HCT116 (cell line): ENCODE data around the gene POLD2. TPM values are rescaled to one million over a fixed set of nuclear protein-coding genes. Genes with fewer than 3 reads are reported as not detected.
A peak's percentile ranks its signal among the peaks of the same experiment; 100 is the strongest.

Experiments
- ATAC-seq: fragments of 200-7000 bp; cut with Tn5 transposase; 2 replicates; pipeline ENCODE4 v1.9.1; 2020; ENCODE audit warnings: mild to moderate bottlenecking, moderate library complexity
- BruUV-seq: library from RNA; stranded (reverse); fragments of 400-500 nt; replicated peaks from 2 replicates; lab custom pipeline; 2021; lab: Mats Ljungman, UMichigan
- CTCF ChIA-PET: fragments of 300-600 bp; sonication (Branson Sonifier 250); formaldehyde crosslinking; loops from one replicate; lab custom pipeline; 2021; ENCODE audit warnings: antibody characterized with exemption; lab: Charles Lee
- POLR2A ChIA-PET: fragments of 300-600, 350-600 bp; sonication (Branson Sonifier 250); formaldehyde crosslinking; loops from one replicate; lab custom pipeline; 2021; ENCODE audit warnings: antibody characterized with exemption; lab: Charles Lee
- RAD21 ChIA-PET, 2 experiments: fragments of 300-600 bp; sonication (Branson Sonifier 250); formaldehyde crosslinking; loops; one replicate each; lab custom pipeline; 2023; ENCODE audit warnings: low total read pairs in 2 of 2; ENCODE audit not compliant: uncharacterized antibody in 2 of 2, unreplicated experiment in 2 of 2, low non-redundant PET in 1 of 2; lab: Charles Lee
- DNase-seq: peaks from one replicate; pipeline ENCODE4 v3.0.0-alpha.2; 2010; ENCODE audit warnings: low read depth, low spot score
- H2AFZ ChIP-seq: fragments of 200-600 bp; shearing (Covaris generic), sonication (generic); 2 replicates; pipeline ENCODE4 v1.6.1; 2017; ENCODE audit warnings: low read depth, mixed run types, mixed read lengths, antibody characterized with exemption, low read length; ENCODE audit not compliant: poor library complexity, severe bottlenecking
- H3K27ac ChIP-seq: 2 replicates; pipeline ENCODE4 v1.5.1; 2012; ENCODE audit warnings: low read depth, low read length
- H3K27me3 ChIP-seq: fragments of 200-600 bp; sonication (generic); 2 replicates; pipeline ENCODE4 v1.6.1; 2016; ENCODE audit warnings: mixed run types, low read length, mixed read lengths; ENCODE audit not compliant: insufficient read depth
- H3K36me3 ChIP-seq, 2 experiments: fragments of 200-500 bp in 1 of 2; fragments of 200-600 bp in 1 of 2; sonication (Bioruptor generic) in 1 of 2; sonication (generic) in 1 of 2; 2 replicates each; pipeline versions ENCODE4 v1.5.1 to v1.6.1; 2014 to 2016; ENCODE audit warnings: low read length in 2 of 2, inconsistent platforms in 1 of 2, mixed read lengths in 1 of 2, mixed run types in 1 of 2; ENCODE audit not compliant: insufficient read depth in 2 of 2, control insufficient read depth in 1 of 2
- H3K4me1 ChIP-seq, 2 experiments: fragments of 200-600 bp in 1 of 2; sonication (generic) in 1 of 2; 2 replicates each; pipeline versions ENCODE4 v1.5.1 to v1.6.1; 2012 to 2017; ENCODE audit warnings: low read length in 2 of 2, inconsistent platforms in 1 of 2, mild to moderate bottlenecking in 1 of 2, mixed read lengths in 1 of 2, mixed run types in 1 of 2, moderate library complexity in 1 of 2; ENCODE audit not compliant: insufficient read depth in 2 of 2, control insufficient read depth in 1 of 2
- H3K4me2 ChIP-seq: fragments of 200-600 bp; sonication (generic); 2 replicates; pipeline ENCODE4 v1.6.1; 2017; ENCODE audit warnings: mixed run types, low read length, mixed read lengths
- H3K4me3 ChIP-seq, 2 experiments: fragments of 200-600 bp in 1 of 2; sonication (generic) in 1 of 2; replicated peaks in 1 of 2; 2 replicates each; pipeline ENCODE4 v1.5.1; 2011 to 2016; ENCODE audit warnings: low read length in 2 of 2, control low read depth in 1 of 2, low read depth in 1 of 2, mild to moderate bottlenecking in 1 of 2, mixed read lengths in 1 of 2, mixed run types in 1 of 2
- H3K79me2 ChIP-seq: fragments of 200-600 bp; sonication (generic); 2 replicates; pipeline ENCODE4 v1.6.1; 2017; ENCODE audit warnings: mild to moderate bottlenecking, mixed run types, low read length, moderate library complexity, mixed read lengths; ENCODE audit not compliant: insufficient read depth
- H3K9ac ChIP-seq: fragments of 200-600 bp; sonication (generic); 2 replicates; pipeline ENCODE4 v1.6.1; 2016; ENCODE audit warnings: low read length, mixed read lengths
- H3K9me2 ChIP-seq: fragments of 200-600 bp; sonication (generic), shearing (Covaris generic); 2 replicates; pipeline ENCODE4 v1.6.1; 2017; ENCODE audit warnings: mixed run types, mild to moderate bottlenecking, moderate library complexity; ENCODE audit not compliant: insufficient read depth
- H3K9me3 ChIP-seq, 2 experiments: fragments of 200-500 bp in 1 of 2; fragments of 200-600 bp in 1 of 2; sonication (Bioruptor generic) in 1 of 2; sonication (generic) in 1 of 2; 2 replicates each; pipeline ENCODE4 v1.6.1; 2014 to 2017; ENCODE audit warnings: low read length in 2 of 2, mixed read lengths in 2 of 2, inconsistent platforms in 1 of 2, low read depth in 1 of 2, mild to moderate bottlenecking in 1 of 2, mixed run types in 1 of 2, moderate library complexity in 1 of 2; ENCODE audit not compliant: control insufficient read depth in 1 of 2, insufficient read depth in 1 of 2
- H4K20me1 ChIP-seq: fragments of 200-600 bp; sonication (generic), shearing (Covaris generic); 2 replicates; pipeline ENCODE4 v1.6.1; 2017; ENCODE audit warnings: mixed run types, mild to moderate bottlenecking, moderate library complexity; ENCODE audit not compliant: insufficient read depth
- ATF3 ChIP-seq: IDR thresholded peaks from 2 replicates; pipeline ENCODE4 v1.6.1; 2012
- CEBPB ChIP-seq: IDR thresholded peaks from 2 replicates; pipeline ENCODE4 v1.6.1; 2012; ENCODE audit warnings: low read depth
- EGR1 ChIP-seq: IDR thresholded peaks from 2 replicates; pipeline ENCODE4 v1.6.1; 2012; ENCODE audit warnings: low read depth
- FOSL1 ChIP-seq: IDR thresholded peaks from 2 replicates; pipeline ENCODE4 v1.6.1; 2012; ENCODE audit warnings: low read depth
- REST ChIP-seq: IDR thresholded peaks from 2 replicates; pipeline ENCODE4 v1.6.1; 2012; ENCODE audit warnings: low read depth
- SIN3A ChIP-seq: IDR thresholded peaks from 2 replicates; pipeline ENCODE4 v1.6.1; 2012; ENCODE audit warnings: low read depth
- SP1 ChIP-seq: IDR thresholded peaks from 2 replicates; pipeline ENCODE4 v1.6.1; 2012; ENCODE audit warnings: low read depth
- intact Hi-C: fragments of 100-400 bp; cut with micrococcal nuclease; formaldehyde crosslinking; loops from 2 replicates; pipeline ENCODE4 v1.10.0; 2022
- total RNA-seq: library from RNA; stranded (reverse); gene quantifications from one replicate; pipeline ENCODE4 v1.2.1, GENCODE V29; 2021; ENCODE audit not compliant: unreplicated experiment
- TF ChIP-seq, protein P1 (sequence below): IDR thresholded peaks from 2 replicates; pipeline ENCODE4 v1.6.1; 2011; ENCODE audit warnings: mild to moderate bottlenecking, low read length, moderate library complexity; ENCODE audit not compliant: insufficient replicate concordance; ENCODE audit errors: extremely low read depth

Gene POLD2
- total RNA-seq, 1 experiment from 2014 or later: 237 TPM

- TF ChIP-seq SIN3A: no peak
- Histone ChIP-seq H3K4me3 (no peak overlapping the region), H3K27ac (no peak overlapping the region), H2AFZ (no peak overlapping the region), H3K36me3 (no peaks in the 10 kb centered on the region), H3K4me1 (peaks cover 0 to 9% of the 10 kb centered on the region in 2 experiments; a peak in 2 of 4 replicates), H3K9me3 (no peaks in the 10 kb centered on the region), H3K9ac (no peak overlapping the region), H3K4me2 (peak overlapping the region; percentile 21; the same call in 1 of the 2 replicates), H4K20me1 (no peaks in the 10 kb centered on the region), H3K79me2 (no peaks in the 10 kb centered on the region), H3K9me2 (no peaks in the 10 kb centered on the region), H3K27me3 (no peaks in the 10 kb centered on the region)
- ChIA-PET RAD21 (no interaction called here), POLR2A (no interaction called here), CTCF (no interaction called here)
- DNase-seq (no peak), ATAC-seq (no peak)
- intact Hi-C loops: no loop called here
- BruUV-seq: no TSS peak
Observed at GRCh38 chr7:44150966-44151941, 27.9 kb upstream of the POLD2 start.

DNA sequence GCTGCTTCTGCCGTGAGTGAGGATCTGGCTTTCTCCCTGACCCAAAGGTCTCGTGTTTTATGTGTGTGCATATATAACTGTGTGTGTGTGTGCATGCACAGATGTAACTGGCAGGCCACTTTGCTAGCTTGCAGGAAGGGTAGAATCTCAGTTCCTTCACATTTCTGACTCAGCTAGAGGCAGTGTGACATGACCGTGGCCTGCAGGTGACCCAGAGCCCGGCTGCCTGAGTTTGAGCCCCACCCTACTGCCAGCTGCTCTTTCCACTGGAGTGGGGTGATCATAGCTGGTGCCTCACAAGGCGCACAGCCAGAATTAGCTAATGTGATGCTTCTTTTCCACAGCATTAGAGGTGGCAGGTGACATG is 27.1 kb upstream of the POLD2 start:
- peak overlapping the region; percentile 21; the same call in 1 of the 2 replicates for H3K4me2 ChIP-seq
- TF ChIP-seq FOSL1: no peak
- no peak for TF ChIP-seq CEBPB
- TF ChIP-seq SP1: no peak
- TF ChIP-seq, protein P1, sequence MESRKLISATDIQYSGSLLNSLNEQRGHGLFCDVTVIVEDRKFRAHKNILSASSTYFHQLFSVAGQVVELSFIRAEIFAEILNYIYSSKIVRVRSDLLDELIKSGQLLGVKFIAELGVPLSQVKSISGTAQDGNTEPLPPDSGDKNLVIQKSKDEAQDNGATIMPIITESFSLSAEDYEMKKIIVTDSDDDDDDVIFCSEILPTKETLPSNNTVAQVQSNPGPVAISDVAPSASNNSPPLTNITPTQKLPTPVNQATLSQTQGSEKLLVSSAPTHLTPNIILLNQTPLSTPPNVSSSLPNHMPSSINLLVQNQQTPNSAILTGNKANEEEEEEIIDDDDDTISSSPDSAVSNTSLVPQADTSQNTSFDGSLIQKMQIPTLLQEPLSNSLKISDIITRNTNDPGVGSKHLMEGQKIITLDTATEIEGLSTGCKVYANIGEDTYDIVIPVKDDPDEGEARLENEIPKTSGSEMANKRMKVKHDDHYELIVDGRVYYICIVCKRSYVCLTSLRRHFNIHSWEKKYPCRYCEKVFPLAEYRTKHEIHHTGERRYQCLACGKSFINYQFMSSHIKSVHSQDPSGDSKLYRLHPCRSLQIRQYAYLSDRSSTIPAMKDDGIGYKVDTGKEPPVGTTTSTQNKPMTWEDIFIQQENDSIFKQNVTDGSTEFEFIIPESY: no peak
- no peak for TF ChIP-seq ATF3
- no peak for TF ChIP-seq REST
- TF ChIP-seq EGR1: no peak
- TF ChIP-seq, all 23 proteins: peak for 0
- H3K27ac ChIP-seq: no peak overlapping the region
- no peak overlapping the region for H3K4me3 ChIP-seq
- H3K79me2 ChIP-seq: no peaks in the 10 kb centered on the region
- no peak overlapping the region for H2AFZ ChIP-seq
- CTCF ChIA-PET: no interaction called here
- DNase-seq (no peak), ATAC-seq (no peak)
- intact Hi-C loops: no loop called here
- no peaks in the 10 kb centered on the region for H3K36me3 ChIP-seq
- peaks cover 0 to 9% of the 10 kb centered on the region in 2 experiments; a peak in 2 of 4 replicates for H3K4me1 ChIP-seq
- no peaks in the 10 kb centered on the region for H3K27me3 ChIP-seq
- no peaks in the 10 kb centered on the region for H3K9me3 ChIP-seq
- POLR2A ChIA-PET: no interaction called here
- no peak overlapping the region for H3K9ac ChIP-seq
- no peaks in the 10 kb centered on the region for H3K9me2 ChIP-seq
- BruUV-seq: no TSS peak
- RAD21 ChIA-PET: no interaction called here
- no peaks in the 10 kb centered on the region for H4K20me1 ChIP-seq
